GM18505 (cell line): ENCODE measurements around the gene PREX1.

Source experiments
- ATAC-seq: cut with Tn5 transposase; IDR thresholded peaks from one replicate; pipeline ENCODE4 v1.9.1; 2021; ENCODE audit not compliant: unreplicated experiment
- POLR2A ChIP-seq: IDR thresholded peaks from 4 replicates; pipeline ENCODE4 v1.6.1; 2011; ENCODE audit warnings: borderline replicate concordance; ENCODE audit not compliant: insufficient read depth, insufficient read length; ENCODE audit errors: extremely low read depth

PREX1 gene

GRCh38 chr20:48708630-48709029 lies 119.2 kb downstream of the PREX1 start:
- no peak for ATAC-seq
- TF ChIP-seq POLR2A: no peak

GRCh38 chr20:48708116-48708515 lies 119.7 kb downstream of the PREX1 start:
- no peak for TF ChIP-seq POLR2A
- no peak for ATAC-seq

DNA sequence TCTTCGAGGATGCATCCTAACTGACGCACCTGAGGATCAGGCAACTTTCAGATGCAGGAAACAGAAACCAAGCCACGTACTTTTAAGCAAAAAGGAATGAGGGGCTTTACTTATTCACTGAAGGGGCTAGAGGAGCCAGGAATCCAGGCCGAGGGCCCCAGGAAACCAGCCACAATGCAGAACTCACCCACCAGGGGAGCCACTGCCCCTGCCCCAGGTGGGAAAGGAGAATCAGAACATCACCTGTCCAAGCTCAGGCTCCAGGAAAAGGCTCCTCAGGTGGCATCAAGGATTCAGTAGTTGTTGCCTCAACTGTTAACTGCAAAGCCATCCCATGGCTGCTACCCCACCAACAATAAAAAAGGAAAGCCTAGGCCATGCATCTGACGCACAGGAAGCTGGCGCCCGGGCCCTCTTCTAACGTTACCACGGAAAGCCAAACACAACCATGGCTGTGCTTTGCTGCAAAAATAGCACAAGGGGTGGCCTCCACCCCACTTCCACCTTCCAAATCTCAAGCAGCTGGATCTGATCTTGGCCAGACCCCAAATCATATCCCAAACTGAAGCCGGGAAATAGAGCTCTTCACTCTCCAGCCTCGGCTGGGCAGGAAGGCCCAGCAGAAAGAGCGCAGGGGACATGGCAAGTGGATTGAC lies 121.0 kb downstream of the PREX1 start:
- no peak for TF ChIP-seq POLR2A
- ATAC-seq: no peak

GRCh38 chr20:48706116-48706656 lies 121.6 kb downstream of the PREX1 start:
- TF ChIP-seq POLR2A: no peak
- no peak for ATAC-seq

DNA sequence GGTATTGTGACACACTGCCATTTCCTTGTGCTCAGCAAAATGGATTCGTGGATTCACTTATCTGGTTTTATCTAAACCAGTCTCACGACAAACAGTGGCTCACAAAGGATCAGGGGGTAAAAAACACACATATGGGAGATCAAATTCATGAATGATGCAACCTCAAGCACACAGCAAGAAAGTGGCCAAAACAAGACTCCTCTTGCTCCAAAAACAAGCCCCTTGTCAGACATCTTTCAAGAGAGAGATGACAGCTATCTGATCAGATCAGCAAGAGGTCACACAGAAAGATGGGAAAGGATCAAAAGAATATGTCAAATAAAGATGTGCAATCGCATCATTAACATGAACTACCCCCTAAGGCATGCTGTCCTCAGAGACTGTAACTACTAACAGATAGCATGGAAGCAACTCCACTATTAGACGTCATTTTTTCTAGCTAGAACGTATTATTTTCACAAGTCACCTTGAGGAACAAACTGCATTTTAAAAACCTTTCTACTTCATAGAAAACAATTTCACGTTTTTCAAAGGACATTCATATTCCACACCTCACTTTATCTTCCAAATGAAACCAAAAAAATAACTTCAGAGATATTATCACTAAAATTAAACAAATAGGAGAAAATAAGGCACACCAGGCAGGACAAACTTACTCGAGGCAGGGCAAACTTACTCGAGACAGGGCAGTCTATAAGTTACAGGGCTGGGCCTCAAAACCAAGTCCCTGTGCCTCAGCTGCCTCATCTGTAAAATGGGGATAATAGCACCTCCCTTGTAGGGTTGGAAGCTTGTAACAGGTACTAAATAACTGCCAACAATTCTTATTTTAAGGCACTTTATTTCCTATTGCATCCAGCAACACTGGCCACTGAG lies 122.3 kb downstream of the PREX1 start:
- TF ChIP-seq POLR2A: no peak
- ATAC-seq: no peak

GRCh38 chr20:48704761-48705160 lies 123.0 kb downstream of the PREX1 start:
- no peak for TF ChIP-seq POLR2A

DNA sequence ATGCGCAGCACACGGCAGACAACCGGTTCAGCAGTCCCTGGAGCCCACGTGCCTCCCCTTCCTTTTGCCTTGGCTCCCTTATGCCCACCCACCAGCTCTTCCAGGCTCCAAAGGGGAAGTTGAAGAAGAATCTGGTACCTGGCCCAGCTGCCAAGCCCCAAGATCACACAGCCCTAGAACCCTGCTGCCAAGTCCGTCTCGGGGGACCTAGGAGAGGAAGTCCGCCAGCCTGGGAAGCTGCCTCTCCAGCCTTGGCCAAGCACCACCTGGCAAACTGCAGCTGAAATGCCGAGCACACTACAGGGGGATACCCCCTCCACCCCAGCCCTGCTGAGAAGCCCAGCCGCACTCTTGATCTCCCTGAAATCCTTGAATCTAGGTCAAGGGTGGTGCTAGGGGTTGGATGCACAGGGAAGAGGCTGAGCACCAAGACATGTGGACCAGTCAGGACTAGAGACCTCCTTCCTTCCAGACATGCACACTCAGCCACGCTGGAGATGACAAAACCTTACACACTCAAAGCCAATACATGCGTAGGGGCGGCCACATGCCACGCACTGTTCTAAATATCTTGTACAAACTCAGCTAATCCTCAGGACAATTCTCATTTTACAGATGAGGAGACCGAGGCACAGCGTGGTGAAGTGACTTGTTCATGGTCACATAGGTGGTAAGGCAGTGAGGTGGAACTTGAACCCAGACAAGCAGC lies 124.1 kb downstream of the PREX1 start:
- no peak for ATAC-seq
- no peak for TF ChIP-seq POLR2A

More at GRCh38 chr20:48704761-48705160, 123.0 kb downstream of the PREX1 start:
- no peak for ATAC-seq

DNA sequence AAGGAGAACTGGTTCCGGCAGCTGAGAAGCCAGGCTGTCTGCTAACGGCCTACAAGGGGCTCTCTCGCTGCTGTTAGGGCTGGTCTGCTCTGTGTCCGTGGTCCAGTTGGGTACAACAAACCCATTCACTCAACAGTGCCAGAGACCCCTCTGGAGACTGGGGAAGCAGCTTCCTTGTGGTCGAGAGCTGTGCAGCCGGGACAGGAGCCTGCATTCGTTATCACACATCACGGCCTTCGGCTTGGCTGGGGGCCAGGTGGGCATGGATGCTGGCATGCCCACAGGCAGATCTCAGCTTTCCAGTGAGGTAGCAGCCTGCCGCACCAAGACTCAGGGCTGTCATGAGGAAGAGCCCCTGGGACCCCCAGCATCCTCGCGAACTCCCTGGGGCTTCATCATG lies 124.7 kb downstream of the PREX1 start:
- no peak for ATAC-seq
- no peak for TF ChIP-seq POLR2A

GRCh38 chr20:48702455-48702913 lies 125.3 kb downstream of the PREX1 start:
- no peak for TF ChIP-seq POLR2A
- ATAC-seq: no peak

DNA sequence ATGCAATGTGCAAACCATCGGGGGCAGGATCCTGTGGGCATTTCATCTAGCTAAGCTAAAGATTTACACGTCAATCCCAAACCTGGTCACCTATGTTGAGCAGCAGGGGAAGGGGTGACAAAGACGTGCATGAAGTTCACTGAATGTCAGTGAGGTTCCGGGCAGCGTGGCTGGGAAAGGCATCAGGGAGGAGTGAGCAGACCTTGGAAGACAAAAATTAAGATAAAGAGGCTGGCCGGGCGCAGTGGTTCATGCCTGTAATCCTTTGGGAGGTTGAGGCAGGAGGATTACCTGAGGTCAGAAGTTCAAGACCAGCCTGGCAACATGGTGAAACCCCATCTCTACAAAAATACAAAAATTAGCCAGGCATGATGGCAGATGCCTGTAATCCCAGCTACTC lies 126.1 kb downstream of the PREX1 start:
- TF ChIP-seq POLR2A: no peak
- no peak for ATAC-seq

GRCh38 chr20:48698507-48699267 lies 129.1 kb downstream of the PREX1 start:
- ATAC-seq: no peak
- no peak for TF ChIP-seq POLR2A

DNA sequence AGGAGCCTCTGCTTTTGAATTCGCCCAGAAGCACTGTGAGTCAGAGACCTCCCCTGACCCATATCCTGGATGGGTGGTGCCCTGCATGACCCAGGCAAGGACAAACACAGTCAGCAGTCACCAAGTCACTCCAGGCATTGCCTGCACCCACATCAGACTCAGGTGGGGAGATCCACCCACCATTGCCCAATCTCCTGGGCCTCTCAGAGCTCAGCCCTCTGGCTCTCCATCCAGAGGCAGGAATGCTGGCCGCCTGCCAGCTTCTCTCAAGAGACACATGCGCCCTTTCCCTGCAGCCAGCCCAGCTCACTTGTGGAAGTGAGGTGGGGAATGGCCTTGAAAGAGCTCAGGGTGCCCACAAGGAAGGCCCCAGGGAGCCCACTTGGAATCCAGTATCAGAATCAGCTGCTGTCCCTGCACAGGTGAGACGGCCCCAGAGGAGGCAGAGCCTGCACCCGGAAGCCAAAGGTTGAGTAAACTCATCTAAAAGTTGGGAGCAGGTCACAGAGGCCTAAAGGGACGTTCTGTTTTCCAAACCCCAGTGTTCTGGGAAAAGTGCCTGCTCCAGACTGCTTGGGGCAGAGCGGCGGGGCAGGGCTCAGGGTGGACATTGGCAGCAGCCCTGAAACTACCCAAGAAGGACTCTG lies 129.8 kb downstream of the PREX1 start:
- no peak for ATAC-seq
- no peak for TF ChIP-seq POLR2A
